OCI-LY7 (cell line): ENCODE data around the gene ARHGAP30.

Experiments
- CTCF ChIP-seq: fragments of 200-600 bp; sonication (generic); conservative IDR thresholded peaks from 2 replicates; pipeline ENCODE4 v1.5.1; 2014; ENCODE audit warnings: mild to moderate bottlenecking, antibody characterized with exemption, low read length, moderate library complexity, mixed read lengths
- EZH2phosphoT487 ChIP-seq: fragments of 200-600 bp; sonication (generic); IDR thresholded peaks from 2 replicates; pipeline ENCODE4 v1.6.1; 2018; ENCODE audit warnings: low read depth, borderline replicate concordance, mild to moderate bottlenecking, mixed run types, antibody characterized with exemption, low read length, moderate library complexity, mixed read lengths

DNA sequence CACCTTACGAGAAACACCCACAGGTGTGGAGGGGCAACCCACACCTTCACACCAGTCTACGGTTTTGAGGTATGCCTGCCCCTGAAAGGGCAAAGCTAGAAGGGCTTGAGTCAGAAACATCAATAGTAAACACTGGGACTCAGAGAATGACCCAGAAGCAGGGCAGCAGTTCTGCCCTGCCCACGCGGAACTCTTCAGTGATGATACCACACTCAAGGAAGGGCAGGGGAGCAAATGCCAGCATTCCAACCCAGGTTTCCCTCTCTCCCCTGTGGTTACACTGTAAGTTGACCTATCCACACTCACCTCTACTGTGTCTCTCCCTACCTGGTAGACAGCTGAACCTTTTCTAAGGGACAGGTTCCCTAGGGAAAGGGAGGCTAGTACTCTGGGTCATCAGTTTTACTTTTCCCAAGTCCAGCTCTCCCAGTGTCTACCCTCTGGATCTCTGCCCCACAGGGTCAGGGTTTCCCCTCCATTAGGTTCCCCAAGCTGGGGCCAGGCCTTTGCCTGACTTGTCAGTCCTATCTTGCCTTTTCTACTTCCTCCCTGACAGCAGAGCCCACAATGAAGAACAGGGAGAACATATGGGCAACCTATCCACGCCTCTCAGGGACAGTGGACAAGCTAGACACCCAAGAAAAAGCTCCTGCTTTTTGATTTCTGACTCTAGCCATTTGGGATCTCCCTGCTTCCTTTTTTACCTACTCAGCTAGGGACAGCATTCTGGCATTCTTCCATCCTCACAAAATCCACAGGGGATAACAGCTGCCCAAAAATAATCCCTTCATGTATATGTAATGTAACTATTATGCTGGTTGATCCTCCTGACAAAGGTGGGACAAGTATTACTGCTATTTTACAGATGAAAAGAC, 51.7 kb downstream of the ARHGAP30 start:
- TF ChIP-seq CTCF (no peak), EZH2phosphoT487 (no peak)
